Smooth muscle cell (in vitro differentiated cells): Measurements from ENCODE around the gene ZC3HAV1. TPM values are rescaled to one million over a fixed set of nuclear protein-coding genes. Genes with fewer than 3 reads are reported as not detected.
"Not testable (repeated sequence)": the region's sequence is repeated elsewhere in the genome, so short reads cannot be mapped to it uniquely, and the experiment has no call there.

Experiments used
- DNase-seq: peaks from one replicate; lab custom pipeline; 2025; ENCODE audit not compliant: unreplicated experiment; lab: John Stamatoyannopoulos, UW
- H2AFZ ChIP-seq: fragments of 200-600 bp; sonication (generic); 2 replicates; pipeline ENCODE4 v1.6.0; 2016; ENCODE audit warnings: antibody characterized with exemption, low read depth, mild to moderate bottlenecking
- H3F3A ChIP-seq: fragments of 200-600 bp; sonication (generic); 2 replicates; pipeline ENCODE4 v1.6.0; 2017; ENCODE audit warnings: antibody characterized with exemption, low read depth
- H3K27ac ChIP-seq: fragments of 200-600 bp; sonication (generic); 2 replicates; pipeline ENCODE4 v1.5.1; 2016; ENCODE audit warnings: low read depth, mild to moderate bottlenecking
- H3K27me3 ChIP-seq: fragments of 200-600 bp; sonication (generic); 2 replicates; pipeline ENCODE4 v1.6.1; 2016; ENCODE audit warnings: low read depth, mild to moderate bottlenecking
- H3K36me3 ChIP-seq: fragments of 200-600 bp; sonication (generic); 2 replicates; pipeline ENCODE4 v1.5.1; 2016; ENCODE audit warnings: low read depth
- H3K4me1 ChIP-seq: fragments of 200-600 bp; sonication (generic); 2 replicates; pipeline ENCODE4 v1.5.1; 2016; ENCODE audit warnings: low read depth
- H3K4me2 ChIP-seq: fragments of 200-600 bp; sonication (generic); 2 replicates; pipeline ENCODE4 v1.6.0; 2016; ENCODE audit warnings: mild to moderate bottlenecking
- H3K4me3 ChIP-seq: fragments of 200-600 bp; sonication (generic); 2 replicates; pipeline ENCODE4 v1.5.1; 2016; ENCODE audit warnings: mild to moderate bottlenecking
- H3K79me2 ChIP-seq: fragments of 200-600 bp; sonication (generic); 2 replicates; pipeline ENCODE4 v1.6.0; 2016; ENCODE audit warnings: low read depth, mild to moderate bottlenecking
- H3K9ac ChIP-seq: fragments of 200-600 bp; sonication (generic); 2 replicates; pipeline ENCODE4 v1.6.0; 2016; ENCODE audit warnings: low read depth
- H3K9me3 ChIP-seq: fragments of 200-600 bp; sonication (generic); replicated peaks from 2 replicates; pipeline ENCODE4 v1.5.1; 2016; ENCODE audit warnings: low read depth
- H4K20me1 ChIP-seq: fragments of 200-600 bp; sonication (generic); 2 replicates; pipeline ENCODE4 v1.6.0; 2016; ENCODE audit warnings: low read depth
- CTCF ChIP-seq: fragments of 200-600 bp; sonication (generic); IDR thresholded peaks from 2 replicates; pipeline ENCODE4 v1.5.1; 2017; ENCODE audit warnings: borderline replicate concordance, mild to moderate bottlenecking, antibody characterized with exemption; ENCODE audit not compliant: insufficient read depth, poor library complexity, severe bottlenecking
- WGBS: methylation state at CpG from one replicate; pipeline ENCODE4 v1.1.7; 2016; ENCODE audit warnings: low lambda C conversion rate; 5-methylcytosine and 5-hydroxymethylcytosine counted together
- polyA plus RNA-seq: library from polyadenylated mRNA; unstranded; fragments of >200 nt; fragmentation: Nextera tagmentation; extraction: Ambion mirVana; gene quantifications from 2 replicates; pipeline ENCODE4 v1.2.1, GENCODE V29; 2016
- total RNA-seq: library from RNA; depleted of rRNA; stranded (reverse); fragments of >200 nt; gene quantifications from 2 replicates; pipeline ENCODE4 v1.2.3, GENCODE V29; 2014

Gene ZC3HAV1
- total and polyA plus RNA-seq, 2 experiments from 2014 or later: 4.7 to 12.1 TPM

GRCh38 chr7:139099172-139099947 lies 10.2 kb downstream of the ZC3HAV1 start:
- Histone ChIP-seq H3K4me1 (no peaks in the 10 kb centered on the region), H3K27ac (no peak overlapping the region), H3K9ac (no peak overlapping the region), H3K79me2 (peaks cover 7% of the 10 kb centered on the region), H3K4me3 (no peak overlapping the region), H3K27me3 (no peaks in the 10 kb centered on the region), H3K9me3 (no peaks in the 10 kb centered on the region), H4K20me1 (no peaks in the 10 kb centered on the region), H2AFZ (no peak overlapping the region), H3F3A (no peaks in the 10 kb centered on the region), H3K4me2 (no peak overlapping the region), H3K36me3 (no peaks in the 10 kb centered on the region)
- WGBS: 92% methylated on average over 8 of the region's 8 CpGs
- no peak for TF ChIP-seq CTCF
- DNase-seq: no peak

- DNase-seq: no peak
- WGBS: 88% methylated on average over 13 of the region's 13 CpGs
- Histone ChIP-seq H3K4me1 (peaks cover 3% of the 10 kb centered on the region), H2AFZ (no peak overlapping the region), H3K9ac (no peak overlapping the region), H3F3A (no peaks in the 10 kb centered on the region), H3K36me3 (no peaks in the 10 kb centered on the region), H3K27me3 (no peaks in the 10 kb centered on the region), H3K9me3 (no peaks in the 10 kb centered on the region), H4K20me1 (peaks cover 5% of the 10 kb centered on the region), H3K4me2 (no peak overlapping the region), H3K79me2 (no peaks in the 10 kb centered on the region), H3K4me3 (no peak overlapping the region), H3K27ac (no peak overlapping the region)
- TF ChIP-seq CTCF: no peak
Observed at GRCh38 chr7:139095194-139095659, 14.3 kb downstream of the ZC3HAV1 start.

GRCh38 chr7:139094596-139094995 lies 14.9 kb downstream of the ZC3HAV1 start:
- Histone ChIP-seq H3K79me2 (no peaks in the 10 kb centered on the region), H3K4me1 (peaks cover 3% of the 10 kb centered on the region), H3K9ac (no peak overlapping the region), H3F3A (no peaks in the 10 kb centered on the region), H4K20me1 (peaks cover 5% of the 10 kb centered on the region), H3K27me3 (no peaks in the 10 kb centered on the region), H3K9me3 (no peaks in the 10 kb centered on the region), H3K4me2 (no peak overlapping the region), H3K4me3 (no peak overlapping the region), H3K27ac (no peak overlapping the region), H3K36me3 (no peaks in the 10 kb centered on the region), H2AFZ (no peak overlapping the region)
- no peak for DNase-seq
- TF ChIP-seq CTCF: no peak
- WGBS: 76% methylated on average over 9 of the region's 9 CpGs

- Histone ChIP-seq H3K4me1 (peaks cover 3% of the 10 kb centered on the region), H4K20me1 (peaks cover 5% of the 10 kb centered on the region), H3K9ac (no peak overlapping the region), H3K4me2 (no peak overlapping the region), H3K9me3 (no peaks in the 10 kb centered on the region), H3K79me2 (no peaks in the 10 kb centered on the region), H3K4me3 (no peak overlapping the region), H3K36me3 (no peaks in the 10 kb centered on the region), H3K27me3 (no peaks in the 10 kb centered on the region), H3F3A (no peaks in the 10 kb centered on the region), H2AFZ (no peak overlapping the region), H3K27ac (no peak overlapping the region)
- WGBS: 94% methylated on average over 3 of the region's 3 CpGs
- TF ChIP-seq CTCF: no peak
- DNase-seq: no peak
Observed at GRCh38 chr7:139094030-139094429, 15.5 kb downstream of the ZC3HAV1 start.

GRCh38 chr7:139093512-139093911 lies 16.0 kb downstream of the ZC3HAV1 start:
- 80% methylated on average over 10 of the region's 10 CpGs for WGBS
- H3K79me2 ChIP-seq: not testable (repeated sequence)

More at GRCh38 chr7:139093512-139093911, 16.0 kb downstream of the ZC3HAV1 start:
- H4K20me1 ChIP-seq, DNase-seq, H3K9ac ChIP-seq, H3K4me1 ChIP-seq, H3K27me3 ChIP-seq, H3F3A ChIP-seq, H3K27ac ChIP-seq, H3K9me3 ChIP-seq, H3K4me2 ChIP-seq, H3K4me3 ChIP-seq, H2AFZ ChIP-seq, H3K36me3 ChIP-seq: not testable (repeated sequence)
